GM12878 (cell line): ENCODE measurements around the gene CFAP53. TPM values are rescaled to one million over a fixed set of nuclear protein-coding genes. Genes with fewer than 3 reads are reported as not detected.

Source experiments
- ATAC-seq: fragments of 200-7000 bp; cut with Tn5 transposase; 3 replicates; pipeline ENCODE4 v1.9.1; 2020; ENCODE audit warnings: mild to moderate bottlenecking, moderate library complexity
- BruUV-seq: library from RNA; stranded (reverse); fragments of 400-500 nt; replicated peaks from 2 replicates; lab custom pipeline; 2021; lab: Mats Ljungman, UMichigan
- CTCF ChIA-PET: fragments of 300-600 bp; sonication (Branson Sonifier 250); formaldehyde crosslinking; extraction: SDS; loops from one replicate; lab custom pipeline; 2021; ENCODE audit warnings: inconsistent platforms; lab: Yijun Ruan, JAX
- POLR2A ChIA-PET: fragments of 350-600 bp; formaldehyde crosslinking; extraction: SDS; loops from one replicate; lab custom pipeline; 2021; ENCODE audit warnings: inconsistent platforms; lab: Charles Lee
- RAD21 ChIA-PET: fragments of 300-600 bp; sonication (Branson Sonifier 250); formaldehyde crosslinking; loops from one replicate; lab custom pipeline; 2023; ENCODE audit warnings: antibody characterized with exemption; ENCODE audit not compliant: unreplicated experiment; lab: Charles Lee
- SMC1A ChIA-PET: fragments of 300-600 bp; sonication (Branson Sonifier 250); formaldehyde crosslinking; loops from one replicate; lab custom pipeline; 2023; ENCODE audit not compliant: unreplicated experiment, uncharacterized antibody; lab: Charles Lee
- DNase-seq: peaks from one replicate; pipeline ENCODE4 v3.0.0-alpha.2; 2011; ENCODE audit warnings: low read depth, low spot score
- FAIRE-seq: peaks from 3 replicates; lab custom pipeline; 2011; peaks lifted over from hg19 to GRCh38; lab: Jason Lieb, UNC
- H2AFZ ChIP-seq: 2 replicates; pipeline ENCODE4 v1.6.0; 2011; ENCODE audit warnings: low read depth, low read length, control low read depth; ENCODE audit not compliant: control insufficient read depth
- H3K27ac ChIP-seq: 2 replicates; pipeline ENCODE4 v1.5.1; 2011; ENCODE audit warnings: control low read depth; ENCODE audit not compliant: control insufficient read depth, insufficient read depth
- H3K27me3 ChIP-seq, 2 experiments: replicated peaks in 1 of 2; 2 replicates each; pipeline versions ENCODE4 v1.6.0 to v1.6.1; 2011; ENCODE audit warnings: low read length in 1 of 2; ENCODE audit not compliant: control insufficient read depth in 2 of 2, insufficient read depth in 2 of 2
- H3K36me3 ChIP-seq, 2 experiments: 2 replicates each; pipeline ENCODE4 v1.5.1; 2011; ENCODE audit warnings: low read length in 1 of 2; ENCODE audit not compliant: control insufficient read depth in 2 of 2, insufficient read depth in 2 of 2
- H3K4me1 ChIP-seq: 2 replicates; pipeline ENCODE4 v1.6.1; 2011; ENCODE audit warnings: mild to moderate bottlenecking, low read length, moderate library complexity, mixed read lengths; ENCODE audit not compliant: control insufficient read depth, insufficient read depth
- H3K4me2 ChIP-seq: 2 replicates; pipeline ENCODE4 v1.6.0; 2011; ENCODE audit warnings: control low read depth; ENCODE audit not compliant: control insufficient read depth, insufficient read depth
- H3K4me3 ChIP-seq: fragments of 200-600 bp; sonication (generic); 2 replicates; pipeline ENCODE4 v1.5.1; 2016
- H3K79me2 ChIP-seq: 2 replicates; pipeline ENCODE4 v1.6.0; 2011; ENCODE audit warnings: low read length; ENCODE audit not compliant: control insufficient read depth, insufficient read depth
- H3K9ac ChIP-seq: 2 replicates; pipeline ENCODE4 v1.8.0; 2011; ENCODE audit warnings: low read length, control low read depth, mixed read lengths; ENCODE audit not compliant: control insufficient read depth, insufficient read depth
- H3K9me3 ChIP-seq: replicated peaks from 3 replicates; pipeline ENCODE4 v1.5.1; 2011; ENCODE audit warnings: mild to moderate bottlenecking, low read length; ENCODE audit not compliant: control insufficient read depth, insufficient read depth
- H4K20me1 ChIP-seq: 2 replicates; pipeline ENCODE4 v1.6.0; 2011; ENCODE audit not compliant: control insufficient read depth, insufficient read depth
- ATF7 ChIP-seq: fragments of 450-650 bp; IDR thresholded peaks from 2 replicates; pipeline ENCODE4 v1.6.1; 2016; ENCODE audit warnings: low read depth, mild to moderate bottlenecking
- BHLHE40 ChIP-seq, 2 experiments: fragments of 450-650 bp in 1 of 2; IDR thresholded peaks; 2 replicates each; pipeline ENCODE4 v1.6.1; 2011 to 2017; ENCODE audit warnings: low read depth in 2 of 2, borderline replicate concordance in 1 of 2, improper control_type of control experiment in 1 of 2, low read length in 1 of 2, mild to moderate bottlenecking in 1 of 2
- WGBS: methylation state at CpG from one replicate; pipeline ENCODE4 v1.1.6; 2016; ENCODE audit warnings: low lambda C conversion rate; ENCODE audit not compliant: insufficient replicate concordance, insufficient coverage; ENCODE audit errors: missing lambda C conversion rate; 5-methylcytosine and 5-hydroxymethylcytosine counted together
- in situ Hi-C: fragments of 300-500 bp; cut with MboI; formaldehyde crosslinking; loops from 9 replicates; pipeline ENCODE4 v1.14.3; 2018; ENCODE audit warnings: mixed read lengths
- intact Hi-C: fragments of 100-400 bp; cut with micrococcal nuclease; formaldehyde crosslinking; loops from one replicate; pipeline ENCODE4 v1.14.2; 2022; ENCODE audit not compliant: unreplicated experiment
- polyA plus RNA-seq, 11 experiments: library from polyadenylated mRNA; depleted of rRNA in 4 of 11; unstranded in 6 of 11; stranded (reverse) in 5 of 11; fragments of >200 nt; fragmentation: Nextera tagmentation in 4 of 11; fragmentation: Illumina TruSeq in 1 of 11; extraction: Ambion mirVana in 4 of 11; extraction: Trizol in 1 of 11; gene quantifications; 1 replicate in 1 of 11; 2 replicates in 10 of 11; pipeline versions ENCODE4 v1.2.1 to v1.2.3, GENCODE V29; 2011 to 2016; ENCODE audit warnings: inconsistent platforms in 2 of 11, missing spikeins in 2 of 11, low read depth in 1 of 11
- total RNA-seq, 4 experiments: library from RNA; depleted of rRNA in 3 of 4; stranded (reverse); fragments of >200 nt in 3 of 4; fragmentation: Illumina TruSeq in 1 of 4; extraction: Trizol in 1 of 4; gene quantifications; 2 replicates each; pipeline versions ENCODE4 v1.2.1 to v1.2.3, GENCODE V29; 2013 to 2021
- TF ChIP-seq, protein P1 (sequence below): IDR thresholded peaks from 2 replicates; pipeline ENCODE4 v1.6.1; 2012; ENCODE audit warnings: mild to moderate bottlenecking, low read depth, low read length

Gene CFAP53
- total and polyA plus RNA-seq, 10 of the 15 experiments (the other 5 are each of a cell fraction or from before 2014, with no cell fraction given), result 0.05 to 0.31 (median 0.12) TPM; not detected in 1

DNA sequence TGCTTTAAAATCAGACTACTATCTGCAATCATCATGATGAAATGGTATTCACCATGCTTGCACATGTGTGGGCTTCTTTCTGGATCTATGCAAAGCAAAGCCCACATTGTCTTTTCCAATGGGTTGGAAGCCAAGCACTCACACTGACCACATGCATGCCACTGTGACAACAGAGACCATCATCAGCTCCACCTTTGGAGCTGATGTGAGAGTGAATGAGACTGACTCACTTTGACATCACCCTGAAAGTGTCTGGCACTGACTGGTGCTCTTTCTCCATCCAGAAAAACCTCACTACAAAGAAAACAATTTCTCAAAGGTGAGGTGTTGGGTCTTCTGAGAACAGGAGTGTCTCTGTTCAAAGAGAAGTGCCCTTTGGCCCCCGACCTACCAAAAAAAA, 76.1 kb downstream of the CFAP53 start:
- H3K4me2 ChIP-seq, result no peak overlapping the region
- peak; percentile 23 for ATAC-seq
- intact Hi-C loops, result loop anchor here (5.0 to 10.0 kb wide), 2 partner anchors 93 to 675 kb away; no protein-coding TSS in a partner anchor

More for the DNA sequence above, 76.1 kb downstream of the CFAP53 start:
- DNase-seq (no peak), FAIRE-seq (no peak)
- H3K27ac ChIP-seq, result no peak overlapping the region
- TF ChIP-seq, protein P1, sequence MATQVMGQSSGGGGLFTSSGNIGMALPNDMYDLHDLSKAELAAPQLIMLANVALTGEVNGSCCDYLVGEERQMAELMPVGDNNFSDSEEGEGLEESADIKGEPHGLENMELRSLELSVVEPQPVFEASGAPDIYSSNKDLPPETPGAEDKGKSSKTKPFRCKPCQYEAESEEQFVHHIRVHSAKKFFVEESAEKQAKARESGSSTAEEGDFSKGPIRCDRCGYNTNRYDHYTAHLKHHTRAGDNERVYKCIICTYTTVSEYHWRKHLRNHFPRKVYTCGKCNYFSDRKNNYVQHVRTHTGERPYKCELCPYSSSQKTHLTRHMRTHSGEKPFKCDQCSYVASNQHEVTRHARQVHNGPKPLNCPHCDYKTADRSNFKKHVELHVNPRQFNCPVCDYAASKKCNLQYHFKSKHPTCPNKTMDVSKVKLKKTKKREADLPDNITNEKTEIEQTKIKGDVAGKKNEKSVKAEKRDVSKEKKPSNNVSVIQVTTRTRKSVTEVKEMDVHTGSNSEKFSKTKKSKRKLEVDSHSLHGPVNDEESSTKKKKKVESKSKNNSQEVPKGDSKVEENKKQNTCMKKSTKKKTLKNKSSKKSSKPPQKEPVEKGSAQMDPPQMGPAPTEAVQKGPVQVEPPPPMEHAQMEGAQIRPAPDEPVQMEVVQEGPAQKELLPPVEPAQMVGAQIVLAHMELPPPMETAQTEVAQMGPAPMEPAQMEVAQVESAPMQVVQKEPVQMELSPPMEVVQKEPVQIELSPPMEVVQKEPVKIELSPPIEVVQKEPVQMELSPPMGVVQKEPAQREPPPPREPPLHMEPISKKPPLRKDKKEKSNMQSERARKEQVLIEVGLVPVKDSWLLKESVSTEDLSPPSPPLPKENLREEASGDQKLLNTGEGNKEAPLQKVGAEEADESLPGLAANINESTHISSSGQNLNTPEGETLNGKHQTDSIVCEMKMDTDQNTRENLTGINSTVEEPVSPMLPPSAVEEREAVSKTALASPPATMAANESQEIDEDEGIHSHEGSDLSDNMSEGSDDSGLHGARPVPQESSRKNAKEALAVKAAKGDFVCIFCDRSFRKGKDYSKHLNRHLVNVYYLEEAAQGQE, result no peak
- TF ChIP-seq BHLHE40 (IDR thresholded peaks at IDR 0.05; ENCODE audit: borderline replicate concordance in 1 of 2, low read depth in 2 of 2, low read length in 1 of 2), result peak in 1 of 2 experiments; percentile 16; a peak in 1 of 4 replicates
- 0 out of 2 replicates have a peak, but pooled peaks have one; percentile 20 for TF ChIP-seq ATF7
- no peaks in the 10 kb centered on the region for H4K20me1 ChIP-seq
- in situ Hi-C loops, result no loop called here
- H3K27me3 ChIP-seq, result peaks cover 5 to 6% of the 10 kb centered on the region in 2 experiments; a peak in 3 of 4 replicates
- no peak overlapping the region for H2AFZ ChIP-seq
- H3K36me3 ChIP-seq, result no peaks in the 10 kb centered on the region
- H3K4me1 ChIP-seq, result peaks cover 11% of the 10 kb centered on the region
- no peaks in the 10 kb centered on the region for H3K9me3 ChIP-seq
- 0% methylated on average over 1 of the region's 1 CpG for WGBS
- RAD21 ChIA-PET, result interaction anchor here (0.7 to 6.2 kb wide), 11 partner anchors 9 to 99 kb away, joined by 3 to 40 read pairs (median 3); no protein-coding TSS in a partner anchor
- SMC1A ChIA-PET, result interaction anchor here (0.9 to 13.1 kb wide), 10 partner anchors 11 to 180 kb away, joined by 3 to 107 read pairs (median 4); no protein-coding TSS in a partner anchor
- no TSS peak for BruUV-seq
- no peak overlapping the region for H3K9ac ChIP-seq
- no peaks in the 10 kb centered on the region for H3K79me2 ChIP-seq
- CTCF ChIA-PET, result interaction anchor here (2.0 to 4.0 kb wide), 2 partner anchors 13 to 59 kb away, joined by 7 to 11 read pairs; no protein-coding TSS in a partner anchor
- POLR2A ChIA-PET, result interaction anchor here (3.7 kb wide), 1 partner anchor 61 kb away, joined by 17 read pairs; no protein-coding TSS in a partner anchor
- H3K4me3 ChIP-seq, result no peak overlapping the region
